RWPE1 (cell line): ENCODE results near the gene PPIL4.

Experiments
- CTCF ChIA-PET: fragments of 350-600 bp; sonication (Branson Sonifier 250); formaldehyde crosslinking; extraction: SDS; loops from one replicate; lab custom pipeline; 2021; lab: Yijun Ruan, JAX
- POLR2A ChIA-PET: fragments of 400-600 bp; formaldehyde crosslinking; extraction: SDS; loops from one replicate; lab custom pipeline; 2020; ENCODE audit warnings: antibody characterized with exemption; ENCODE audit not compliant: low non-redundant PET; lab: Yijun Ruan, JAX
- DNase-seq: peaks from one replicate; pipeline ENCODE4 v3.0.0; 2012; ENCODE audit warnings: low spot score
- H3K27ac ChIP-seq: fragments of 450-650 bp; 2 replicates; pipeline ENCODE4 v1.5.1; 2017
- TF ChIP-seq, protein P1 (sequence below): fragments of 450-650 bp; conservative IDR thresholded peaks from 2 replicates; pipeline ENCODE4 v1.5.1; 2017; ENCODE audit warnings: low read depth, mild to moderate bottlenecking

PPIL4 gene

DNA sequence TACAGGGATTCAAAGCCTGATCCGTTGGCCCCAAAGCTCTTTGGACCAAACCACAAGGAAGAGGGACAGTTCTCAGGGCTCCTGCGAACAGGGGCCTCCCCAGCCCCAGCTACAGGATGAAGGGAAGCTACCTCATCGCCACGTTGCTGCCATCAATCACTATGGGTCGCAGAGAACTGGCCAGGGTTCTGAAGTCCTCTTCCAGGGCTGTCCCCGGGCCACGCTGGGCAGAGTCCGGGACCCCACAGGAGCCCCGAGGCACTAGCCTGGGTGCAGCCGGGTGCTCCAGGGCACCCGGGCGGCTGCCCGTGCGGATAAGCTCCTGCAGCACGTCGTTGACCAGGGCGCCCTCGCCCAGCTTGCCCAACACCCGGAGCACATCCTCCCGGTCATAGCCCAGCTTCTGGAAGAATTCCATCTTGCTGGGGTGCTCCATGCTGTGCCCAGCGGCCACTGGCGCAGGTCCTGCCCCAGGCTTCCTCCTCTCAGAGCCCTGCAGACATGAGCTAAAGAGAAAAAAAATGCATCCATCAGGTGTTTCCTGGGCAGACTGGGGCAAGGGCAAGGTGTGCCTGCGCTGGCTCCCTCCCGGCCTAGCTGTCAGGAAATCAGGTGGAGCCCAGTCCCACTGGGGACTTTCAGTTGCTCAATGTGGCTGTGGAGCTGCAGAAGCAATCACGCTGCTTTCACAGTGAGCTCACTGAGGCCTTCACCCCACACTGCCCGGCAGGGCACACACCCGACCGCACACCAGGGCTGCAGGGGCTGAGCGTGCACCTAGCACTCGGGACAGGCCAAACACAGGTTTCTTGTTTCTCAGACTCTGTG lies 71.5 kb downstream of the PPIL4 start:
- POLR2A ChIA-PET: no interaction called here
- H3K27ac ChIP-seq: peak overlapping the region; percentile 66; the same call in 1 of the 2 replicates

DNA sequence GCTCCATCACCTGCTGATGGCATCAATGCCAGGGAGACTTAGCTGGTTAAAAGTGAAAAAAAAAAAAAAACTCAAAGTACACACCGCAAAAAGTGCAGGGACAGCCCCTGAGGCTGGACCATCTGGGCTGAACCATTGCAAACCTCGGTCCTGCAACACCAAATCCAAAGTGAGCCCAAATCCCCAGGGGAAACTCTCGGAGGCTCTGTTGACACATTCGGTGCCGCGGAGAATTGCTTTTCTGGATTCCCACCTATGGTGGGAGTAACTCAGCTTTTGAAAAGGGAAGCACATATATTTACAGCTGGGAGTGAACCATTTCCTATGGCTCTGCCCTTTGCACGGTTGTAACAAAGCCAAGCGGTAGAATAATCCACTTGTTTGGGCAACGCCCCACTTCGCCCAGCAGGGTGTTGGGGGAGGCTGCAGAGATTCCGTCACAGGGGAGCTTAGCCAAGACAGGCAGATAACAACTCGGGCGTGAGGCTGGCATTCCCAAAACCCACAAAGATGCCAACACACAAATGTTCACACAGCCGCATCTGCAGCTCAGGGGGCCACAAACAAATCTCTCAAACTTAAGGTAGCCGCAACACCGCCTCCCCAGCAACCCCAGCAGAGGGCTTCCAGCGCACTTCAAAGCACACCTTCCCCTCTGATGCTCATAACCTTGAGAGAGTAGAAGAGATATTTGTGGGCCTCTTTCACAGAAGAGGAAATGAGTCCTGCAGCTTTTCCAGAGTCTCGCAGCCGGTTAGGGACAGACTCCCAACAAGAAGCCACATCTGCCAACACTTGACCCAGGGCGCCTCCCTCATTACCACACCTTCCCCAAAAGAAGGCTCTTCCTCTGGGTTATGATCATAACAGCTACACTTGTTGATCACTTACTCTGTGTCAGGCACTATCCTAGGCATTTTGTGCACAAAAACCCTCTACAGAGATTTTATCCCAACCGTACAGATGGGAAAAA lies 72.5 kb downstream of the PPIL4 start:
- DNase-seq: no peak
- ChIA-PET POLR2A (no interaction called here), CTCF (no interaction called here)
- TF ChIP-seq, protein P1, sequence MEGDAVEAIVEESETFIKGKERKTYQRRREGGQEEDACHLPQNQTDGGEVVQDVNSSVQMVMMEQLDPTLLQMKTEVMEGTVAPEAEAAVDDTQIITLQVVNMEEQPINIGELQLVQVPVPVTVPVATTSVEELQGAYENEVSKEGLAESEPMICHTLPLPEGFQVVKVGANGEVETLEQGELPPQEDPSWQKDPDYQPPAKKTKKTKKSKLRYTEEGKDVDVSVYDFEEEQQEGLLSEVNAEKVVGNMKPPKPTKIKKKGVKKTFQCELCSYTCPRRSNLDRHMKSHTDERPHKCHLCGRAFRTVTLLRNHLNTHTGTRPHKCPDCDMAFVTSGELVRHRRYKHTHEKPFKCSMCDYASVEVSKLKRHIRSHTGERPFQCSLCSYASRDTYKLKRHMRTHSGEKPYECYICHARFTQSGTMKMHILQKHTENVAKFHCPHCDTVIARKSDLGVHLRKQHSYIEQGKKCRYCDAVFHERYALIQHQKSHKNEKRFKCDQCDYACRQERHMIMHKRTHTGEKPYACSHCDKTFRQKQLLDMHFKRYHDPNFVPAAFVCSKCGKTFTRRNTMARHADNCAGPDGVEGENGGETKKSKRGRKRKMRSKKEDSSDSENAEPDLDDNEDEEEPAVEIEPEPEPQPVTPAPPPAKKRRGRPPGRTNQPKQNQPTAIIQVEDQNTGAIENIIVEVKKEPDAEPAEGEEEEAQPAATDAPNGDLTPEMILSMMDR: no peak
- peak overlapping the region; percentile 66 for H3K27ac ChIP-seq

More for the DNA sequence above, 71.5 kb downstream of the PPIL4 start:
- TF ChIP-seq, protein P1: no peak
- no peak for DNase-seq
- CTCF ChIA-PET: interaction anchor here (0.6 kb wide), 2 partner anchors 8 to 285 kb away, joined by 4 to 6 read pairs; no protein-coding TSS in a partner anchor

DNA sequence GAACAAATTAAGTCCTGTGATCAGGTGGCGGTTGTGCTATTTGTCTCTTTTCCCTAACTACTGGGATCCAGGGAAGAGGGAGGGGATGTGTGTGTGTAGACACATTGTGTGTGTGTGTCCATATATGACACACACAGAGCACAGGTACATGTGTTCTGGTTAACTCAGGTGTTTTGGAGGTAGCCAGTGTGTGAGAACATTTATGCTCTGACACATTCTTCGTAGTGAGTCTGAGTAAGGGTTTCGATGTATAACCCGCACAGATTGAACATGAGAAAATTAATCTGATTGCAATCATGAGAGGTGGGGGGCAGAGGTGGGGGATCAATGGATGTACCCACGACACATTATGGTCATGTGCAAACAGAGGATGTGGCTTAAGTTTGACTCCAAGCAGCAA lies 73.6 kb downstream of the PPIL4 start:
- DNase-seq: no peak
- CTCF ChIA-PET: no interaction called here
- no peak overlapping the region for H3K27ac ChIP-seq
- TF ChIP-seq, protein P1: no peak
- POLR2A ChIA-PET: no interaction called here

DNA sequence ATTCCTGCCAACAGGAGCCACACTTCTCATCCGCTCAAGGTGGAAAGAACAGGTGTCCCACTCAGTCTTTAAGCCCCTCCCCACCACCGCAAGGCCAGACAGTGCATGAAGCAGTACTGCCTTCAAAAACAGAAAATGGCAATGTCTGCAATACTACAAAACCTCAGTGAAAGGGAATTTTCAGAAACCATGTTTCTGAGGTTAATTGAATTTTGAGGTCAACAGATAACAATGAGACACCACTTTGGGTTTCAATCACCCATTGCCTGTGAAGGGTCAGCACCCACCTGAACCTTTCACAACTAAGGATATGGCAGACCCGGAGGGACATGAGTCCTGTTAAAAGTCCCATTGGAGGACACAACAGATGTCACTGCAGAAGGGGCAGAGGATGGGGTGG lies 74.0 kb downstream of the PPIL4 start:
- ChIA-PET CTCF (no interaction called here), POLR2A (no interaction called here)
- no peak overlapping the region for H3K27ac ChIP-seq
- no peak for DNase-seq
- TF ChIP-seq, protein P1: no peak

DNA sequence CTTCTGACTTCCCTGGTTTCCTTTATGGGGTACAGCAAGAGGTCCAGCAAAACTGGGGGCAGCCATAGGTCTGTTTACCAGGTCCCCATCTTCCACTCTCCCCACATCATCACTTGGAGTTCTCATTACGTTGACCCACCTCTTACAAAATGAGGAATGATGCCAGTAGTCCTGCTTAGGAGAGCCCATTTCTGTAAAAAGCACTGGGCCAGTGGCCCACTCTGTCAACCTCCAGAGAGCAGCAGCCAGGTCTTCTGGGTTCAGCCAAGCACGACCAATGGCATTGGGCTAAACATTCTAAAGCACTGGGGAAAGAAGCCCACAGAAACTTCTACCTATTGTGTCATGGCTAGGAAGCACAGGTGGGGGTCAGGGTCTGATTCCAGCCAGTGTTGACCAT lies 74.9 kb downstream of the PPIL4 start:
- CTCF ChIA-PET: no interaction called here
- TF ChIP-seq, protein P1: no peak
- DNase-seq: no peak
- H3K27ac ChIP-seq: no peak overlapping the region
- POLR2A ChIA-PET: no interaction called here

DNA sequence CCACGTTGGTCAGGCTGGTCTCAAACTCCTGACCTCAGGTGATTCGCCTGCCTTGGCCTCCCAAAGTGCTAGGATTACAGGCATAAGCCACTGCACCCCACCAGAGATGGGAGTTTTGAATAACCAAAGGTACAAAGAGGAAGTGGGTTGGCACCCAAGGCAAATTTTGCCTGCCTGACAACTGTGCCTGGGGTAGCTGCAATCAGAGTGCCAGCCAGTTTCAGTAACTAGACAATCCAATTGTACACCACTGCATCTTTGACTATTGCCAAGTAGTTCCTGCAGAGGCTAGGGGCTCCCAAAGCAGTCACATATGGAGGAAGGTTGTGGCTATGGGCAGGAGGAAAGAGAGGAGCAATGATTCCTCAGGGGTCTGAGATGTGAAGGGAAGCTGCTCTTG lies 77.7 kb downstream of the PPIL4 start:
- DNase-seq: no peak
- TF ChIP-seq, protein P1: no peak
- H3K27ac ChIP-seq: no peak overlapping the region
- POLR2A ChIA-PET: no interaction called here
- CTCF ChIA-PET: interaction anchor here (0.6 kb wide), 1 partner anchor 1692 kb away, joined by 3 read pairs; no protein-coding TSS in a partner anchor
